ENCODE results near the gene TMC1. TPM values are rescaled to one million over a fixed set of nuclear protein-coding genes. Genes with fewer than 3 reads are reported as not detected.
A peak's percentile ranks its signal among the peaks of the same experiment; 100 is the strongest.

Gene TMC1
- total and polyA plus RNA-seq, 2 of the 13 experiments (the other 11 are each of a cell fraction or from before 2014, with no cell fraction given), result 0.02 to 0.03 TPM

DNA sequence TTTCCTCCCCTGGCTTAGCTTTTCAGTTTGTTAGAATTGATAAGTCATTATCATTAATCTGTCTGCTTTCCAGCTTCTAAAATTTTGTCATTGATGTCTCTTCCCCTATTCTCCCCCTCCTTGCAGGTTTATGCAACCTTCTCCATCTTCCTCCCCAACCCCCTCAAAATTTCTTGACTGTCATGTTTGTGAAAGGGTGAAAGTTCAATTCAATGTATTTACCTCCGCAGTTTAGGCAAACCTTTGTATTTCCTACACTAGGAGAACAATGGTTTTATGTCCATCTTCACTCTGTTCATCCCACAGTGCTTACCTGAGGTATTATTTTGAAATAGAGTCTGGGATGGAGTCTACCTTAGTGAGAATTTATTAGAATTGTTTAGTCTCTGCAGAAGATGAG lies 313.6 kb downstream of the TMC1 start (continued):
- TF ChIP-seq, protein P1, sequence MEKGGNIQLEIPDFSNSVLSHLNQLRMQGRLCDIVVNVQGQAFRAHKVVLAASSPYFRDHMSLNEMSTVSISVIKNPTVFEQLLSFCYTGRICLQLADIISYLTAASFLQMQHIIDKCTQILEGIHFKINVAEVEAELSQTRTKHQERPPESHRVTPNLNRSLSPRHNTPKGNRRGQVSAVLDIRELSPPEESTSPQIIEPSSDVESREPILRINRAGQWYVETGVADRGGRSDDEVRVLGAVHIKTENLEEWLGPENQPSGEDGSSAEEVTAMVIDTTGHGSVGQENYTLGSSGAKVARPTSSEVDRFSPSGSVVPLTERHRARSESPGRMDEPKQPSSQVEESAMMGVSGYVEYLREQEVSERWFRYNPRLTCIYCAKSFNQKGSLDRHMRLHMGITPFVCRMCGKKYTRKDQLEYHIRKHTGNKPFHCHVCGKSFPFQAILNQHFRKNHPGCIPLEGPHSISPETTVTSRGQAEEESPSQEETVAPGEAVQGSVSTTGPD (CRISPR knock-in tag; IDR thresholded peaks at IDR 0.05), result no peak
- TF ChIP-seq RFXAP (CRISPR knock-in tag; IDR thresholded peaks at IDR 0.05; ENCODE audit: borderline replicate concordance) (no peak), ZNF710 (CRISPR knock-in tag; IDR thresholded peaks at IDR 0.05; ENCODE audit: borderline replicate concordance) (peak; percentile 95), HNRNPLL (IDR thresholded peaks at IDR 0.05; ENCODE audit: low read depth, low read length, poor library complexity, severe bottlenecking) (no peak), NFYC (CRISPR knock-in tag; IDR thresholded peaks at IDR 0.05) (no peak), ZNF672 (CRISPR knock-in tag; IDR thresholded peaks at IDR 0.05) (no peak), ZNF441 (CRISPR knock-in tag; IDR thresholded peaks at IDR 0.05; ENCODE audit: borderline replicate concordance) (no peak), ZNF296 (CRISPR knock-in tag; conservative IDR thresholded peaks at IDR 0.05) (no peak), RARA (CRISPR knock-in tag; IDR thresholded peaks at IDR 0.05) (peak; percentile 67), KLF15 (CRISPR knock-in tag; IDR thresholded peaks at IDR 0.05; ENCODE audit: borderline replicate concordance) (no peak), ZNF577 (CRISPR knock-in tag; IDR thresholded peaks at IDR 0.05; ENCODE audit: borderline replicate concordance, low read depth) (no peak), NR2F2 (IDR thresholded peaks at IDR 0.05; ENCODE audit: borderline replicate concordance, low read depth) (peak; percentile 68), GATAD2A (CRISPR knock-in tag; IDR thresholded peaks at IDR 0.05) (peak; percentile 91), ZMAT3 (CRISPR knock-in tag; conservative IDR thresholded peaks at IDR 0.05) (no peak), ZNF776 (CRISPR knock-in tag; IDR thresholded peaks at IDR 0.05) (no peak), SRY (CRISPR knock-in tag; IDR thresholded peaks at IDR 0.05) (no peak), ATF7-NPFF (CRISPR knock-in tag; IDR thresholded peaks at IDR 0.05; ENCODE audit: low read depth) (peak; percentile 42; the same call in 1 of the 2 replicates), ONECUT2 (CRISPR knock-in tag; IDR thresholded peaks at IDR 0.05) (no peak), NCOA1 (CRISPR knock-in tag; IDR thresholded peaks at IDR 0.05) (no peak), TMF1 (CRISPR knock-in tag; IDR thresholded peaks at IDR 0.05; ENCODE audit: low read depth) (no peak), TOPORS (CRISPR knock-in tag; IDR thresholded peaks at IDR 0.05) (no peak), RBAK (CRISPR knock-in tag; IDR thresholded peaks at IDR 0.05) (no peak), ZNF510 (CRISPR knock-in tag; IDR thresholded peaks at IDR 0.05; ENCODE audit: low read depth) (no peak), MIER2 (CRISPR knock-in tag; IDR thresholded peaks at IDR 0.05) (no peak), HNRNPUL1 (IDR thresholded peaks at IDR 0.05; ENCODE audit: low read depth, low read length) (no peak), ZNF350 (CRISPR knock-in tag; IDR thresholded peaks at IDR 0.05; ENCODE audit: borderline replicate concordance, low read depth) (no peak), SOX6 (IDR thresholded peaks at IDR 0.05) (no peak), SOX6 (CRISPR knock-in tag; IDR thresholded peaks at IDR 0.05) (peak; percentile 98), TEF (CRISPR knock-in tag; IDR thresholded peaks at IDR 0.05) (no peak), ZNF879 (CRISPR knock-in tag; IDR thresholded peaks at IDR 0.05) (no peak), SPEN (CRISPR knock-in tag; IDR thresholded peaks at IDR 0.05; ENCODE audit: low read depth) (no peak), ZNF224 (CRISPR knock-in tag; IDR thresholded peaks at IDR 0.05) (no peak)

Data from HepG2 (cell line).